Neural crest cell (in vitro differentiated cells): ENCODE measurements around the gene ANKRD13D. TPM values are rescaled to one million over a fixed set of nuclear protein-coding genes. Genes with fewer than 3 reads are reported as not detected.

Experiments used
- DNase-seq: peaks from one replicate; pipeline ENCODE4 v3.0.0; 2021; ENCODE audit warnings: low read depth, mixed read lengths, low spot score
- H3K27ac Mint-ChIP-seq: one replicate; pipeline ENCODE4 v1.8.0; 2021; ENCODE audit warnings: mild to moderate bottlenecking, mixed read lengths; ENCODE audit not compliant: unreplicated experiment
- H3K27me3 Mint-ChIP-seq: 2 replicates; pipeline ENCODE4 v1.8.0; 2021; ENCODE audit warnings: low read depth, mild to moderate bottlenecking, mixed read lengths
- H3K36me3 Mint-ChIP-seq: 2 replicates; pipeline ENCODE4 v1.8.0; 2021; ENCODE audit warnings: low read depth, mild to moderate bottlenecking, mixed read lengths
- H3K4me1 Mint-ChIP-seq: 2 replicates; pipeline ENCODE4 v1.8.0; 2021; ENCODE audit warnings: mixed read lengths
- H3K4me3 Mint-ChIP-seq: one replicate; pipeline ENCODE4 v1.8.0; 2021; ENCODE audit warnings: mild to moderate bottlenecking, mixed read lengths
- H3K9me3 Mint-ChIP-seq: 2 replicates; pipeline ENCODE4 v1.8.0; 2021; ENCODE audit warnings: mixed read lengths
- CTCF ChIP-seq: fragments of 200-600 bp; sonication (generic); conservative IDR thresholded peaks from 2 replicates; pipeline ENCODE4 v1.5.0; 2021; ENCODE audit warnings: antibody characterized with exemption, mild to moderate bottlenecking
- total RNA-seq: library from RNA; stranded (reverse); gene quantifications from 2 replicates; pipeline ENCODE4 v1.2.1, GENCODE V29; 2021

ANKRD13D gene
- total RNA-seq, 1 donor from 2014 or later, result 71.8 TPM

GRCh38 chr11:67269401-67270255 is 19.5 kb upstream of the ANKRD13D start:
- H3K4me3 Mint-ChIP-seq, result peak overlapping the region; percentile 77
- DNase-seq, result no peak
- H3K4me1 Mint-ChIP-seq, result peaks cover 36% of the 10 kb centered on the region
- no peaks in the 10 kb centered on the region for H3K9me3 Mint-ChIP-seq
- TF ChIP-seq CTCF, result no peak
- no peaks in the 10 kb centered on the region for H3K27me3 Mint-ChIP-seq
- no peak overlapping the region for H3K27ac Mint-ChIP-seq
- H3K36me3 Mint-ChIP-seq, result no peaks in the 10 kb centered on the region

GRCh38 chr11:67270256-67271204 is 18.6 kb upstream of the ANKRD13D start:
- H3K27me3 Mint-ChIP-seq, result no peaks in the 10 kb centered on the region
- no peaks in the 10 kb centered on the region for H3K36me3 Mint-ChIP-seq
- peak overlapping the region; percentile 10 for H3K27ac Mint-ChIP-seq
- no peak for TF ChIP-seq CTCF
- H3K4me1 Mint-ChIP-seq, result peaks cover 38% of the 10 kb centered on the region
- H3K4me3 Mint-ChIP-seq, result peak overlapping the region; percentile 77
- no peaks in the 10 kb centered on the region for H3K9me3 Mint-ChIP-seq
- no peak for DNase-seq

- no peak for TF ChIP-seq CTCF
- Mint-ChIP-seq H3K27me3 (no peaks in the 10 kb centered on the region), H3K36me3 (no peaks in the 10 kb centered on the region), H3K4me3 (peak overlapping the region; percentile 31), H3K9me3 (no peaks in the 10 kb centered on the region), H3K27ac (no peak overlapping the region), H3K4me1 (peaks cover 36% of the 10 kb centered on the region)
- DNase-seq, result no peak
These were observed 17.9 kb upstream of the ANKRD13D start for GRCh38 chr11:67271205-67271540.

GRCh38 chr11:67271541-67272284 is 17.4 kb upstream of the ANKRD13D start:
- Mint-ChIP-seq H3K4me3 (peak overlapping the region; percentile 31), H3K27ac (no peak overlapping the region), H3K27me3 (no peaks in the 10 kb centered on the region), H3K4me1 (peaks cover 41% of the 10 kb centered on the region), H3K36me3 (no peaks in the 10 kb centered on the region), H3K9me3 (no peaks in the 10 kb centered on the region)
- DNase-seq, result no peak
- TF ChIP-seq CTCF, result no peak
